ENCODE measurements around the gene MBTPS2.
A peak's percentile ranks its signal among the peaks of the same experiment; 100 is the strongest.

Gene MBTPS2

DNA sequence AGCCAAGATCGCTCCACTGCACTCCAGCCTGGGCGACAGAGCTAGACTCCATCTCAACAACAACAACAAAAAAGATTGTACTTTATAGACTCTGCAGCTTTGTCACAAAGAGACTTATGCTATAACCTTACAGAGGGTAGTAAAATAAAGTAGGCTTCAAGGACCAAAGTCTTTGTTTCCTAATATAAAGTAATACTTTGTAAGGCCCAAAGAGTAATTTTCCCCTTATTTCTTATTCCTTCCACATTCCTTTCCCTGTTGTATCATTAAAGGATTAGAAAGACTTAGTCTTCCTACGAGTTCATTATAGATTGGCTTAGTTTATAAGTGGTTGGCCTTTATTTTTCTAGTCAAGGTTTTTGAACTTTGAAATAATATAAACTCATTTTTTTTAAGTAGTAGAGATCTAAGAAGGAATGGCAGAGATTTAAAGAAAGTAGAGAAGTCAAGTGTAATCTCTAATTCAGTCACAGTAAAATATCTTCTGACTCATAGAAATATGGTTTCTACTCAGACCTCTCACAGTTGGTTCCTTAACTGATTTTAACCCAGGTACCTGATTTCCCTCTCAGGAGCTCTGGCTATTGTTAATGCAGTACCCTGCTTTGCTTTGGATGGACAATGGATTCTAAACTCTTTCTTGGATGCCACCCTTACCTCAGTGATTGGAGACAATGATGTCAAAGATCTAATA is 42.6 kb downstream of the MBTPS2 start:
- H3K4ac ChIP-seq (ENCODE audit: low read depth, low read length) = no peak overlapping the region
- no peaks in the 10 kb centered on the region for H3K4me1 ChIP-seq (ENCODE audit: control insufficient read depth, low read depth, low read length)
- H3K4me3 ChIP-seq (ENCODE audit: low read length) = no peak overlapping the region
- no peak overlapping the region for H2BK15ac ChIP-seq (replicated peaks; ENCODE audit: low read depth)
- DNase-seq = no peak
- no peak overlapping the region for H4K5ac ChIP-seq (ENCODE audit: low read length)
- H3K27ac ChIP-seq (ENCODE audit: low read depth, low read length) = no peak overlapping the region
- H3K9ac ChIP-seq (ENCODE audit: low read length) = no peak overlapping the region
- H3K18ac ChIP-seq (ENCODE audit: low read length) = no peak overlapping the region
- no peaks in the 10 kb centered on the region for H3K79me1 ChIP-seq (ENCODE audit: low read length)
- no peaks in the 10 kb centered on the region for H3K79me2 ChIP-seq (ENCODE audit: control insufficient read depth, insufficient read depth, low read length)
- H3K4me2 ChIP-seq (ENCODE audit: low read length) = no peak overlapping the region
- H2BK5ac ChIP-seq (ENCODE audit: low read length) = no peak overlapping the region
- H3K56ac ChIP-seq (ENCODE audit: low read length) = no peak overlapping the region
- H3K27me3 ChIP-seq (ENCODE audit: insufficient read depth, low read length, poor library complexity) = no peaks in the 10 kb centered on the region
- H4K8ac ChIP-seq (ENCODE audit: low read depth, low read length) = no peak overlapping the region
- no CpG with 5 or more reads among the region's 3 CpGs for WGBS (ENCODE audit: extremely low coverage, insufficient coverage, low lambda C conversion rate)
- H2BK120ac ChIP-seq (ENCODE audit: low read depth, low read length) = no peak overlapping the region
- H3K23ac ChIP-seq (ENCODE audit: low read length) = no peak overlapping the region
- H2AK5ac ChIP-seq (ENCODE audit: low read length) = no peak overlapping the region
- H3K36me3 ChIP-seq (ENCODE audit: control insufficient read depth, insufficient read depth, low read length) = no peaks in the 10 kb centered on the region

DNA sequence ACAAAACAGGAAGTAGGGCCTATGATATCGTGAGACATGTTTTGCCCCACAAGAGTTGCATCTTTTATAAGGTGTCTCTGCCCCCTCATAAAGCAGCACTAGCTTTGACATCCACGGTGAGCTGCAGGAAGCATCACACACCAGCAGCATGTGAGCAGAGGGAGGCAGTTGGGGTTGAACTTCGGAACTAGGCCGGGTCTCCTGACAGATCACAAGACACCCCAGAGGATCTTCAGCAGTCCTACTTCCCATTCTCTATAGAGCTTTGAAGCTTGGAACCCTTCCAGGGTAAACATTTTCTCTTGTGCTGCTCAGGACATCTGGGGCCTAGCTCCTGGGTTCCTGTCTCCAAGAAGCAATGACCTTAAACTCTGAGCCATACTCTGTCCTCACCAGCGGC is 43.8 kb downstream of the MBTPS2 start:
- no peak for DNase-seq

DNA sequence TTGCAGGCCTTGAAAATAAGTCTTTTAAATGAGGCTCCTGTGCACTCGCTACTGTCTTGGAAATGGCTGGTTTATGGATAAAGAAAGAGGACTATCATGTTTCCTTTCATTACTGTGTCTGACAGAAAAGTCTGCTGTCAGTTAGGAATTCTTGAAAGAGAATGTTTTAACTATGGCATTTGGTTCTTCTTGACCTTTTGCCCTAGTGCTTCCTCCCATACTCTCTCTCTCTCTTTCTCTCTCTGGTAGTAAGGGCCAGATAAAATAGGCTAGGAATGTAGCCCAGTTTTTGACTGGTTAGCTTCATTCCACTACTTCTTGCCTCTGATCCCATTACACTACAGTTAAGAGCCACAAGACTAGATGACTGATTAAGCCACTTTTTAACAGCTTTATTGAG is 46.2 kb downstream of the MBTPS2 start:
- no peak overlapping the region for H3K23ac ChIP-seq (ENCODE audit: low read length)
- no peak overlapping the region for H3K56ac ChIP-seq (ENCODE audit: low read length)
- H4K8ac ChIP-seq (ENCODE audit: low read depth, low read length) = no peak overlapping the region
- no peaks in the 10 kb centered on the region for H3K36me3 ChIP-seq (ENCODE audit: control insufficient read depth, insufficient read depth, low read length)
- H2BK15ac ChIP-seq (replicated peaks; ENCODE audit: low read depth) = no peak overlapping the region
- no peaks in the 10 kb centered on the region for H3K4me1 ChIP-seq (ENCODE audit: control insufficient read depth, low read depth, low read length)
- no peak overlapping the region for H3K4me2 ChIP-seq (ENCODE audit: low read length)
- no CpG with 5 or more reads among the region's 1 CpG for WGBS (ENCODE audit: extremely low coverage, insufficient coverage, low lambda C conversion rate)
- H2BK5ac ChIP-seq (ENCODE audit: low read length) = no peak overlapping the region
- H3K18ac ChIP-seq (ENCODE audit: low read length) = no peak overlapping the region
- H3K4me3 ChIP-seq (ENCODE audit: low read length) = no peak overlapping the region
- no peak overlapping the region for H2BK120ac ChIP-seq (ENCODE audit: low read depth, low read length)
- no peak overlapping the region for H3K4ac ChIP-seq (ENCODE audit: low read depth, low read length)
- H4K5ac ChIP-seq (ENCODE audit: low read length) = no peak overlapping the region
- H2AK5ac ChIP-seq (ENCODE audit: low read length) = no peak overlapping the region
- no peaks in the 10 kb centered on the region for H3K27me3 ChIP-seq (ENCODE audit: insufficient read depth, low read length, poor library complexity)
- H3K9ac ChIP-seq (ENCODE audit: low read length) = no peak overlapping the region
- DNase-seq = peak; percentile 19
- H3K79me2 ChIP-seq (ENCODE audit: control insufficient read depth, insufficient read depth, low read length) = no peaks in the 10 kb centered on the region
- H3K79me1 ChIP-seq (ENCODE audit: low read length) = no peaks in the 10 kb centered on the region
- H3K27ac ChIP-seq (ENCODE audit: low read depth, low read length) = no peak overlapping the region

More for the DNA sequence above, 43.8 kb downstream of the MBTPS2 start:
- Histone ChIP-seq H2BK120ac (ENCODE audit: low read depth, low read length) (no peak overlapping the region), H4K5ac (ENCODE audit: low read length) (no peak overlapping the region), H3K27ac (ENCODE audit: low read depth, low read length) (no peak overlapping the region), H3K18ac (ENCODE audit: low read length) (no peak overlapping the region), H3K56ac (ENCODE audit: low read length) (no peak overlapping the region), H3K4ac (ENCODE audit: low read depth, low read length) (no peak overlapping the region), H3K36me3 (ENCODE audit: control insufficient read depth, insufficient read depth, low read length) (no peaks in the 10 kb centered on the region), H3K27me3 (ENCODE audit: insufficient read depth, low read length, poor library complexity) (no peaks in the 10 kb centered on the region), H3K79me1 (ENCODE audit: low read length) (no peaks in the 10 kb centered on the region), H3K79me2 (ENCODE audit: control insufficient read depth, insufficient read depth, low read length) (no peaks in the 10 kb centered on the region), H2BK5ac (ENCODE audit: low read length) (no peak overlapping the region), H3K4me1 (ENCODE audit: control insufficient read depth, low read depth, low read length) (no peaks in the 10 kb centered on the region), H3K9ac (ENCODE audit: low read length) (no peak overlapping the region), H2AK5ac (ENCODE audit: low read length) (no peak overlapping the region), H2BK15ac (replicated peaks; ENCODE audit: low read depth) (no peak overlapping the region), H4K8ac (ENCODE audit: low read depth, low read length) (no peak overlapping the region), H3K4me3 (ENCODE audit: low read length) (no peak overlapping the region), H3K23ac (ENCODE audit: low read length) (no peak overlapping the region), H3K4me2 (ENCODE audit: low read length) (no peak overlapping the region)
- WGBS (ENCODE audit: extremely low coverage, insufficient coverage, low lambda C conversion rate) = no CpG with 5 or more reads among the region's 5 CpGs

DNA sequence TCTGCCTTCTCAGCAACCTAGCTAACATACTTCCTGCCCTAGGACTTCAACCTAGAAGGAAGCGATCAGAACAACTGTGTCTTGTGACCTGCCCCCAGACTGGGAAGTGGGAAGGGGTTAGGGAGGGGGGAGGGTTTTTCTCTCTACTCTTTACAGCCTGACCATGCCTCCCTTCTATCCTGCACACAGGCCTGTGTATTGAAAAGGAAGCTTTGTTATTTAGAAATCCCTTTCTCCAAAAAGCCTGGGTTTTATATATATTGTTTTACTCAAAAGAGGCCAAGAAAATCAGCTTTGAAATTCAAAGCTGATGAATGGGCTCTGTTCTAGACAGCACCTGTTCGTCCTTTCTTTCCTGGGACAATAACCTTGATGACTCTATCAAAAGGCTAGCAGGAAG is 65.9 kb downstream of the MBTPS2 start:
- no peaks in the 10 kb centered on the region for H3K79me1 ChIP-seq (ENCODE audit: low read length)
- H3K27me3 ChIP-seq (ENCODE audit: insufficient read depth, low read length, poor library complexity) = no peaks in the 10 kb centered on the region
- no CpG with 5 or more reads among the region's 2 CpGs for WGBS (ENCODE audit: extremely low coverage, insufficient coverage, low lambda C conversion rate)
- H3K4me3 ChIP-seq (ENCODE audit: low read length) = no peak overlapping the region
- no peak overlapping the region for H4K5ac ChIP-seq (ENCODE audit: low read length)
- H2BK5ac ChIP-seq (ENCODE audit: low read length) = no peak overlapping the region
- no peak overlapping the region for H2AK5ac ChIP-seq (ENCODE audit: low read length)
- DNase-seq = no peak
- H3K36me3 ChIP-seq (ENCODE audit: control insufficient read depth, insufficient read depth, low read length) = no peaks in the 10 kb centered on the region
- H3K9ac ChIP-seq (ENCODE audit: low read length) = no peak overlapping the region
- no peaks in the 10 kb centered on the region for H3K4me1 ChIP-seq (ENCODE audit: control insufficient read depth, low read depth, low read length)
- H3K27ac ChIP-seq (ENCODE audit: low read depth, low read length) = no peak overlapping the region
- H3K4me2 ChIP-seq (ENCODE audit: low read length) = no peak overlapping the region
- H2BK15ac ChIP-seq (replicated peaks; ENCODE audit: low read depth) = no peak overlapping the region
- no peaks in the 10 kb centered on the region for H3K79me2 ChIP-seq (ENCODE audit: control insufficient read depth, insufficient read depth, low read length)
- H3K23ac ChIP-seq (ENCODE audit: low read length) = no peak overlapping the region
- H3K4ac ChIP-seq (ENCODE audit: low read depth, low read length) = no peak overlapping the region
- no peak overlapping the region for H3K56ac ChIP-seq (ENCODE audit: low read length)
- no peak overlapping the region for H3K18ac ChIP-seq (ENCODE audit: low read length)
- no peak overlapping the region for H4K8ac ChIP-seq (ENCODE audit: low read depth, low read length)
- no peak overlapping the region for H2BK120ac ChIP-seq (ENCODE audit: low read depth, low read length)

DNA sequence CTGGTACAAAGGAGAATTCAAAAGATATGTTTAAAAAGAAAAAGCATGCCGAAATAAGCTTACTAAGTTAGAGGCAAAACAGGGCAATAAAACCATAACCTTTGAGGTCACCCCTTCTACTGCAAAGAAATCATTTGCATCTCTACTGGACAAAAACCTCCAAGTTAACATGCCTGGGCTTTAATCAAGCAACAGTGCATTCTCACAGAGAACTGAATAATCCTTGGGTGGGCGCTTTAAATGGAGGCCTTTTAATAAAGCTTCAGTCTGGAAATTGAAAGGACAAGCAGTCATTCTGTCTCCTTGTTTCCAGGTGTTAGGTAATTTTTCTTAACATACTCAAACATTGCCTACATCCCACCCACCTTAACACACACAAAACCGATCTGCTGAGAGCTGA is 66.5 kb downstream of the MBTPS2 start:
- Histone ChIP-seq H3K79me2 (ENCODE audit: control insufficient read depth, insufficient read depth, low read length) (no peaks in the 10 kb centered on the region), H3K56ac (ENCODE audit: low read length) (no peak overlapping the region), H3K79me1 (ENCODE audit: low read length) (no peaks in the 10 kb centered on the region), H3K9ac (ENCODE audit: low read length) (no peak overlapping the region), H2AK5ac (ENCODE audit: low read length) (no peak overlapping the region), H3K27ac (ENCODE audit: low read depth, low read length) (no peak overlapping the region), H3K27me3 (ENCODE audit: insufficient read depth, low read length, poor library complexity) (no peaks in the 10 kb centered on the region), H2BK15ac (replicated peaks; ENCODE audit: low read depth) (no peak overlapping the region), H3K23ac (ENCODE audit: low read length) (no peak overlapping the region), H3K4ac (ENCODE audit: low read depth, low read length) (no peak overlapping the region), H3K4me1 (ENCODE audit: control insufficient read depth, low read depth, low read length) (no peaks in the 10 kb centered on the region), H3K18ac (ENCODE audit: low read length) (no peak overlapping the region), H3K4me2 (ENCODE audit: low read length) (no peak overlapping the region), H3K4me3 (ENCODE audit: low read length) (no peak overlapping the region), H2BK120ac (ENCODE audit: low read depth, low read length) (no peak overlapping the region), H4K5ac (ENCODE audit: low read length) (no peak overlapping the region), H3K36me3 (ENCODE audit: control insufficient read depth, insufficient read depth, low read length) (no peaks in the 10 kb centered on the region), H2BK5ac (ENCODE audit: low read length) (no peak overlapping the region), H4K8ac (ENCODE audit: low read depth, low read length) (no peak overlapping the region)
- WGBS (ENCODE audit: extremely low coverage, insufficient coverage, low lambda C conversion rate) = no CpG with 5 or more reads among the region's 3 CpGs
- no peak for DNase-seq

DNA sequence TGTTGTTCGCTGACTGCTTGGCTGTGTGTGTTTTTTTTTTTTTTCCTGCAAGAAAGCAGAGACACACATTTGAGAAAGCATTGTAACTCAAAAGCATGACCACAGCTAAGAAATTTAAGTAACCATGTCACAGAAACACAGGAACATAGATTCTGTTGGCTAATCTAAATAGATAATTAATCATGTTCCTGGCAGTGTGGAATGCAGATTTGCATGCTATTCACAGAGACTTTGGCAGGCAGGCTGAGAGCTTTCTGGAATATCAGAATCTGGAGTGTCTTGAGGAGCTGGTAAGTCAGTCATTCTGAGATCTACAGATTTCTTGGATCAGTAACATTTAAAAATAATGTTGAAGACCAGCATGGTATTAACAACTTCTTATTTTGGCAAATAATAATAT is 67.8 kb downstream of the MBTPS2 start:
- Histone ChIP-seq H3K18ac (ENCODE audit: low read length) (no peak overlapping the region), H2BK15ac (replicated peaks; ENCODE audit: low read depth) (no peak overlapping the region), H3K36me3 (ENCODE audit: control insufficient read depth, insufficient read depth, low read length) (no peaks in the 10 kb centered on the region), H3K9ac (ENCODE audit: low read length) (no peak overlapping the region), H3K4me1 (ENCODE audit: control insufficient read depth, low read depth, low read length) (no peaks in the 10 kb centered on the region), H3K4ac (ENCODE audit: low read depth, low read length) (no peak overlapping the region), H3K27ac (ENCODE audit: low read depth, low read length) (no peak overlapping the region), H3K23ac (ENCODE audit: low read length) (no peak overlapping the region), H3K79me1 (ENCODE audit: low read length) (no peaks in the 10 kb centered on the region), H2BK120ac (ENCODE audit: low read depth, low read length) (no peak overlapping the region), H3K79me2 (ENCODE audit: control insufficient read depth, insufficient read depth, low read length) (no peaks in the 10 kb centered on the region), H3K4me2 (ENCODE audit: low read length) (no peak overlapping the region), H2AK5ac (ENCODE audit: low read length) (no peak overlapping the region), H2BK5ac (ENCODE audit: low read length) (no peak overlapping the region), H3K4me3 (ENCODE audit: low read length) (no peak overlapping the region), H3K27me3 (ENCODE audit: insufficient read depth, low read length, poor library complexity) (no peaks in the 10 kb centered on the region), H4K5ac (ENCODE audit: low read length) (no peak overlapping the region), H4K8ac (ENCODE audit: low read depth, low read length) (no peak overlapping the region), H3K56ac (ENCODE audit: low read length) (no peak overlapping the region)
- no CpG with 5 or more reads among the region's 1 CpG for WGBS (ENCODE audit: extremely low coverage, insufficient coverage, low lambda C conversion rate)
- DNase-seq = no peak
